Nephron (organoid): ENCODE data around the gene GPR119.
"Not testable (repeated sequence)": the region's sequence is repeated elsewhere in the genome, so short reads cannot be mapped to it uniquely, and the experiment has no call there.

Source experiments
- H3K27ac Mint-ChIP-seq, 3 experiments: 2 replicates each; pipeline ENCODE4 v1.8.0; 2020; ENCODE audit warnings: mixed read lengths in 3 of 3, mild to moderate bottlenecking in 2 of 3, moderate library complexity in 1 of 3
- H3K27me3 Mint-ChIP-seq: 2 replicates; pipeline ENCODE4 v1.8.0; 2021; ENCODE audit warnings: low read depth, mild to moderate bottlenecking, moderate library complexity, mixed read lengths
- H3K36me3 Mint-ChIP-seq: 2 replicates; pipeline ENCODE4 v1.8.0; 2020; ENCODE audit warnings: low read depth, mixed read lengths
- H3K4me1 Mint-ChIP-seq: 2 replicates; pipeline ENCODE4 v1.8.0; 2020; ENCODE audit warnings: mixed read lengths
- H3K4me3 Mint-ChIP-seq, 3 experiments: 2 replicates each; pipeline ENCODE4 v1.8.0; 2020; ENCODE audit warnings: mild to moderate bottlenecking in 3 of 3, mixed read lengths in 3 of 3, moderate library complexity in 2 of 3
- H3K9me3 Mint-ChIP-seq: 2 replicates; pipeline ENCODE4 v1.8.0; 2020; ENCODE audit warnings: mixed read lengths
- CTCF ChIP-seq, 3 experiments: fragments of 200-600 bp; sonication (generic); IDR thresholded peaks; one replicate each; pipeline ENCODE4 v1.5.0; 2021; ENCODE audit warnings: antibody characterized with exemption in 3 of 3; ENCODE audit not compliant: unreplicated experiment in 3 of 3

Gene GPR119

GRCh38 chrX:130351567-130351966 lies 33.9 kb downstream of the GPR119 start:
- no peaks in the 10 kb centered on the region for H3K4me1 Mint-ChIP-seq
- H3K4me3 Mint-ChIP-seq = no peak overlapping the region
- H3K27me3 Mint-ChIP-seq = no peaks in the 10 kb centered on the region
- H3K27ac Mint-ChIP-seq = no peak overlapping the region
- no peak for TF ChIP-seq CTCF (IDR thresholded peaks at IDR 0.05; ENCODE audit: unreplicated experiment in 3 of 3)
- H3K36me3 Mint-ChIP-seq = peaks cover 26% of the 10 kb centered on the region
- no peaks in the 10 kb centered on the region for H3K9me3 Mint-ChIP-seq

GRCh38 chrX:130347321-130347720 lies 38.2 kb downstream of the GPR119 start:
- H3K4me3 Mint-ChIP-seq = no peak overlapping the region
- H3K4me1 Mint-ChIP-seq = no peaks in the 10 kb centered on the region
- peaks cover 11% of the 10 kb centered on the region for H3K36me3 Mint-ChIP-seq
- H3K9me3 Mint-ChIP-seq = no peaks in the 10 kb centered on the region
- no peak overlapping the region for H3K27ac Mint-ChIP-seq
- no peaks in the 10 kb centered on the region for H3K27me3 Mint-ChIP-seq
- TF ChIP-seq CTCF (IDR thresholded peaks at IDR 0.05; ENCODE audit: unreplicated experiment in 3 of 3) = no peak

- Mint-ChIP-seq H3K27ac (no peak overlapping the region), H3K4me1 (no peaks in the 10 kb centered on the region), H3K9me3 (no peaks in the 10 kb centered on the region), H3K27me3 (no peaks in the 10 kb centered on the region), H3K4me3 (no peak overlapping the region), H3K36me3 (peaks cover 3% of the 10 kb centered on the region)
- no peak for TF ChIP-seq CTCF (IDR thresholded peaks at IDR 0.05; ENCODE audit: unreplicated experiment in 3 of 3)
These were observed 42.1 kb downstream of the GPR119 start for GRCh38 chrX:130343411-130343810.

DNA sequence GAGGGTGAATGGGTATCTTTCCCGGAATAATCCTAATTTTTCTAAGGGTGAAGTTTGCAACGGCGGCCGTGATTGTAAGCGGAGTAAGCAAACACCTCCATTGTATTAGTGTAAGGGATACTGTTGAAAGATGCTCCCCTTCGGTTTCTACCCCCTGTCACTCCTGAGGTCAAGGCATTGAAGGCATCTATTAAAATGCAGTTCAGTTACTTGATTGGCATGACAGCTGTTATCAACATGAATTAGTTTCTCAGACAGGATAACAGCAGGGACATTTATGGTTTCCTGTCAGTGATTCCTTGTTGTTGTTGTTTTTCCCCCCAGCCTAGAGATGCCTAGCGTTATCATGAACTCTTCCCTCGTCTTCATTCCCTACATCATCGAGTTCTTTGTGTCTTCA lies 45.2 kb downstream of the GPR119 start:
- Mint-ChIP-seq H3K27me3 (no peaks in the 10 kb centered on the region), H3K4me3 (peak overlapping the region; percentile 94 to 99 (median 98)), H3K9me3 (no peaks in the 10 kb centered on the region)

GRCh38 chrX:130339408-130340222 lies 45.9 kb downstream of the GPR119 start, which contains the start of gene SLC25A14:
SLC25A14 (plus strand) TSS chrX:130339919; CDS start chrX:130340279, 360 bp downstream.
- TF ChIP-seq CTCF (IDR thresholded peaks at IDR 0.05; ENCODE audit: unreplicated experiment in 3 of 3) = no peak
- H3K4me3 Mint-ChIP-seq = peak within 1 kb of the TSS; percentile 94 to 99 (median 98)
- no peaks in the 10 kb centered on the region for H3K27me3 Mint-ChIP-seq
- H3K4me1 Mint-ChIP-seq = no peaks in the 10 kb centered on the region
- peak within 1 kb of the TSS; percentile 78 to 88 (median 86) for H3K27ac Mint-ChIP-seq
- no peaks in the 10 kb centered on the region for H3K9me3 Mint-ChIP-seq
- H3K36me3 Mint-ChIP-seq = no peaks in the 10 kb centered on the region

More for the DNA sequence above, 45.2 kb downstream of the GPR119 start:
- no peak for TF ChIP-seq CTCF (IDR thresholded peaks at IDR 0.05; ENCODE audit: unreplicated experiment in 3 of 3)
- Mint-ChIP-seq H3K36me3 (peaks cover 3% of the 10 kb centered on the region), H3K4me1 (no peaks in the 10 kb centered on the region), H3K27ac (peak overlapping the region; percentile 64 to 86 (median 78))

DNA sequence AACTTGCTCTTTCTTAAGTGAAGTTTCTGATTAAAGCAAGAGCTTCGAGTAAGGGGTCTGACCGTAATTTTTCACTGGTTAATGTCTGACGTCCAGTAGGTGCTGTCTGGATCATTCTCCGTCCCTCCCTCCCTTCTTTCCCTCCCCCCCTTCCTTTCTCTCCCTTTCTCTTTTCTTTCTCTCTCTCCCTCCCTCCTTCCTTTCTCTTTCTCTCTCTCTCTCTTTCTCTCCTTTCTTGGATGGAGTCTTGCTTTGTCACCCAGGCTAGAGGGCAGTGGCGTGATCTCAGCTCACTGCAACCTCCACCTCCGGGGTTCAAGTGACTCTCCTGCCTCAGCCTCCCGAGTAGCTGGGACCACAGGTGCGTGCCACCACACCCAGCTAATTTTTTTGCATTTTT lies 46.6 kb downstream of the GPR119 start:
- H3K36me3 Mint-ChIP-seq = not testable (repeated sequence)

More for the DNA sequence above, 46.6 kb downstream of the GPR119 start:
- not testable (repeated sequence) for H3K27ac Mint-ChIP-seq, H3K9me3 Mint-ChIP-seq, H3K4me1 Mint-ChIP-seq, H3K27me3 Mint-ChIP-seq
- H3K4me3 Mint-ChIP-seq = peak overlapping the region; percentile 94 to 99 (median 98)
